ENCODE results near the gene ANKRD37. TPM values are rescaled to one million over a fixed set of nuclear protein-coding genes. Genes with fewer than 3 reads are reported as not detected.

The ANKRD37 gene
- total RNA-seq, 1 donor from 2014 or later = 10.4 TPM

GRCh38 chr4:185425647-185426352 is 29.2 kb downstream of the ANKRD37 start, which contains the start of gene UFSP2:
TSS of gene UFSP2 (minus strand) at chr4:185425964. CDS start at chr4:185425868, 96 bp downstream.
- POLR2A ChIA-PET = interaction anchor here (0.8 to 2.6 kb wide), 13 partner anchors 11 to 691 kb away, joined by 3 to 46 read pairs (median 4); partner anchors contain the start of genes ANKRD37, LRP2BP and SLC25A4
- Mint-ChIP-seq H3K27ac (peak within 1 kb of the TSS; percentile 99), H3K36me3 (ENCODE audit: low read depth) (peaks cover 18% of the 10 kb centered on the region)

GRCh38 chr4:185426960-185427688 is 30.5 kb downstream of the ANKRD37 start:
- POLR2A ChIA-PET = interaction anchor here (0.7 to 2.6 kb wide), 6 partner anchors 21 to 357 kb away, joined by 3 to 46 read pairs (median 4); partner anchors contain the start of genes ANKRD37 and LRP2BP
- H3K9me3 Mint-ChIP-seq = no peaks in the 10 kb centered on the region
- peak overlapping the region; percentile 20 for H3K4me3 Mint-ChIP-seq
- no peaks in the 10 kb centered on the region for H3K27me3 Mint-ChIP-seq
- DNase-seq = no peak
- intact Hi-C loops (cut with micrococcal nuclease) = loop anchor here (1.0 to 5.0 kb wide), 3 partner anchors 160 to 765 kb away; partner anchors contain the start of genes CFAP97 and CYP4V2
- CTCF ChIA-PET = interaction anchor here (0.7 to 1.6 kb wide), 4 partner anchors 11 to 170 kb away, joined by 3 to 4 read pairs (median 3); no protein-coding TSS in a partner anchor
- ATAC-seq (ENCODE audit: low read depth) = no peak
- no peak for TF ChIP-seq CTCF (IDR thresholded peaks at IDR 0.05)
- H3K4me1 Mint-ChIP-seq = peaks cover 17% of the 10 kb centered on the region
- H3K27ac Mint-ChIP-seq = peak overlapping the region; percentile 13
- peaks cover 6% of the 10 kb centered on the region for H3K36me3 Mint-ChIP-seq (ENCODE audit: low read depth)

More at GRCh38 chr4:185425647-185426352, 29.2 kb downstream of the ANKRD37 start, which contains the start of gene UFSP2:
- H3K9me3 Mint-ChIP-seq = no peaks in the 10 kb centered on the region
- peak; percentile 92 for DNase-seq
- H3K4me3 Mint-ChIP-seq = peak within 1 kb of the TSS; percentile 89
- H3K4me1 Mint-ChIP-seq = peaks cover 17% of the 10 kb centered on the region
- CTCF ChIA-PET = interaction anchor here (1.6 to 2.6 kb wide), 2 partner anchors 9 to 172 kb away, joined by 3 to 16 read pairs; no protein-coding TSS in a partner anchor
- no peaks in the 10 kb centered on the region for H3K27me3 Mint-ChIP-seq
- no peak for TF ChIP-seq CTCF (IDR thresholded peaks at IDR 0.05)
- peak; percentile 86 for ATAC-seq (ENCODE audit: low read depth)
- intact Hi-C loops (cut with micrococcal nuclease) = loop anchor here (1.0 to 5.0 kb wide), 9 partner anchors 21 to 767 kb away; partner anchors contain the start of genes ANKRD37, CCDC110, CFAP97 and CYP4V2

GRCh38 chr4:185429660-185430059 is 33.0 kb downstream of the ANKRD37 start:
- intact Hi-C loops (cut with micrococcal nuclease) = loop anchor here (5.0 kb wide), 1 partner anchor 763 kb away; the partner anchor contains the start of gene CYP4V2
- POLR2A ChIA-PET = no interaction called here
- H3K9me3 Mint-ChIP-seq = no peaks in the 10 kb centered on the region
- H3K4me3 Mint-ChIP-seq = no peak overlapping the region
- ATAC-seq (ENCODE audit: low read depth) = no peak
- no peak overlapping the region for H3K27ac Mint-ChIP-seq
- peaks cover 9% of the 10 kb centered on the region for H3K4me1 Mint-ChIP-seq
- peaks cover 4% of the 10 kb centered on the region for H3K36me3 Mint-ChIP-seq (ENCODE audit: low read depth)
- no peaks in the 10 kb centered on the region for H3K27me3 Mint-ChIP-seq
- no peak for TF ChIP-seq CTCF (IDR thresholded peaks at IDR 0.05)
- no peak for DNase-seq
- CTCF ChIA-PET = no interaction called here

- intact Hi-C loops (cut with micrococcal nuclease) = no loop called here
- H3K9me3 Mint-ChIP-seq = no peaks in the 10 kb centered on the region
- CTCF ChIA-PET = no interaction called here
Measured at GRCh38 chr4:185435466-185435865, 38.8 kb downstream of the ANKRD37 start.

More at GRCh38 chr4:185435466-185435865, 38.8 kb downstream of the ANKRD37 start:
- no peaks in the 10 kb centered on the region for H3K36me3 Mint-ChIP-seq (ENCODE audit: low read depth)
- ATAC-seq (ENCODE audit: low read depth) = no peak
- no peak for DNase-seq
- H3K4me3 Mint-ChIP-seq = no peak overlapping the region
- no peak overlapping the region for H3K27ac Mint-ChIP-seq
- no peaks in the 10 kb centered on the region for H3K4me1 Mint-ChIP-seq
- H3K27me3 Mint-ChIP-seq = peaks cover 1% of the 10 kb centered on the region
- no peak for TF ChIP-seq CTCF (IDR thresholded peaks at IDR 0.05)
- POLR2A ChIA-PET = no interaction called here

Data from activated B cell treated with CpG ODN at 0.5 μM for 24 hours (primary cell).